ENCODE results near the gene TNFSF9.

DNA sequence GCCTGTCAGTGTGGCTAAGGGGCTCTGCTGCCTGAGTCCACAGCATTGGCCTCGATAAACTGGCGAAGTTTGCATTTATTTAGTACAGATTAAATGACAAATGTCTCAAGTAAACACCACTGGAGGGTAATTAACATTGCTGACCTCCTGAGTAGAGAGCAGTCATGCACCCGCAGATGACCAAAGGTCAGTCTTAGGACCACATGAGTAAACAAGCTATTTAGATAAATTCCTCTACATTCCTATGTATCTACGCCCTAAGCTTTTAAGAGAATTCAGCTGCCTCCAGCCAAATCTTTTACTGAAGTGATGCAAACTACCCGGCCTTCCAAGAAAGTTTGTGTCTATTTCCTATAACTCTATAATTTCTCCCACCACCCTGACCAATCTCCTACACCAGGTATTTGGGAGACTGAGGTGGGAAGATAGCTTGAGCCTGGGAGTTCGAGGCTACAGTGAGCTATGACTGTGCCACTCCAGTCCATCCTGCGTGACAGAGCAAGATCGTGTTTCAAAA lies 37.2 kb downstream of the TNFSF9 start:
- TF ChIP-seq, protein P1, sequence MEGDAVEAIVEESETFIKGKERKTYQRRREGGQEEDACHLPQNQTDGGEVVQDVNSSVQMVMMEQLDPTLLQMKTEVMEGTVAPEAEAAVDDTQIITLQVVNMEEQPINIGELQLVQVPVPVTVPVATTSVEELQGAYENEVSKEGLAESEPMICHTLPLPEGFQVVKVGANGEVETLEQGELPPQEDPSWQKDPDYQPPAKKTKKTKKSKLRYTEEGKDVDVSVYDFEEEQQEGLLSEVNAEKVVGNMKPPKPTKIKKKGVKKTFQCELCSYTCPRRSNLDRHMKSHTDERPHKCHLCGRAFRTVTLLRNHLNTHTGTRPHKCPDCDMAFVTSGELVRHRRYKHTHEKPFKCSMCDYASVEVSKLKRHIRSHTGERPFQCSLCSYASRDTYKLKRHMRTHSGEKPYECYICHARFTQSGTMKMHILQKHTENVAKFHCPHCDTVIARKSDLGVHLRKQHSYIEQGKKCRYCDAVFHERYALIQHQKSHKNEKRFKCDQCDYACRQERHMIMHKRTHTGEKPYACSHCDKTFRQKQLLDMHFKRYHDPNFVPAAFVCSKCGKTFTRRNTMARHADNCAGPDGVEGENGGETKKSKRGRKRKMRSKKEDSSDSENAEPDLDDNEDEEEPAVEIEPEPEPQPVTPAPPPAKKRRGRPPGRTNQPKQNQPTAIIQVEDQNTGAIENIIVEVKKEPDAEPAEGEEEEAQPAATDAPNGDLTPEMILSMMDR (IDR thresholded peaks at IDR 0.05), result no peak
- no peak for TF ChIP-seq POLR2AphosphoS5 (IDR thresholded peaks at IDR 0.05)

All from upper lobe of left lung (tissue), 4 donors.